BLaER1 treated with 17β-estradiol and CSF1 and Interleukin-3, amounts not matched to agents 10 nM and 100 nM (cell line): ENCODE results near the gene LMO1.

Source experiments
- H3K27ac ChIP-seq, 11 experiments: shearing (Covaris generic); formaldehyde crosslinking; 2 replicates each; pipeline ENCODE4 v1.8.1; 2022
- H3K27me3 ChIP-seq, 11 experiments: shearing (Covaris generic); formaldehyde crosslinking; 2 replicates each; pipeline ENCODE4 v1.8.1; 2022
- H3K36me3 ChIP-seq, 11 experiments: shearing (Covaris generic); formaldehyde crosslinking; 2 replicates each; pipeline ENCODE4 v1.8.1; 2022
- H3K4me1 ChIP-seq, 10 experiments: shearing (Covaris generic); formaldehyde crosslinking; 2 replicates each; pipeline ENCODE4 v1.8.1; 2022
- H3K4me2 ChIP-seq, 11 experiments: shearing (Covaris generic); formaldehyde crosslinking; 2 replicates each; pipeline ENCODE4 v1.8.1; 2022
- H3K4me3 ChIP-seq, 10 experiments: shearing (Covaris generic); formaldehyde crosslinking; 2 replicates each; pipeline ENCODE4 v1.8.1; 2022
- H3K9ac ChIP-seq, 11 experiments: shearing (Covaris generic); formaldehyde crosslinking; 2 replicates each; pipeline ENCODE4 v1.8.1; 2022
- H3K9me3 ChIP-seq, 11 experiments: shearing (Covaris generic); formaldehyde crosslinking; replicated peaks in 1 of 11; 2 replicates each; pipeline ENCODE4 v1.8.1; 2022
- H4K20me1 ChIP-seq, 11 experiments: shearing (Covaris generic); formaldehyde crosslinking; 2 replicates each; pipeline ENCODE4 v1.8.1; 2022
- Cebpa-rat ChIP-seq, 11 experiments: shearing (Covaris generic); IDR thresholded peaks; 2 replicates each; pipeline ENCODE4 v1.8.1; 2022

Gene LMO1

GRCh38 chr11:8263769-8264410, at the start of gene LMO1:
Gene LMO1, minus strand, starts transcription at chr11:8263878. Its CDS starts 516 bp downstream, at chr11:8263362.
- Histone ChIP-seq H3K9ac (peak within 1 kb of the TSS in 8 of 11 experiments; percentile 5 to 59 (median 46); a peak in 11 of 22 replicates), H3K9me3 (no peaks in the 10 kb centered on the region), H3K36me3 (no peaks in the 10 kb centered on the region), H4K20me1 (peaks cover 0 to 52% (median 11%) of the 10 kb centered on the region in 11 experiments; a peak in 13 of 22 replicates), H3K4me2 (peak within 1 kb of the TSS; percentile 75 to 98 (median 93)), H3K27me3 (peaks cover 90 to 100% (median 95%) of the 10 kb centered on the region in 11 experiments), H3K27ac (no peak within 1 kb of the TSS), H3K4me1 (peaks cover 24 to 43% (median 39%) of the 10 kb centered on the region in 10 experiments), H3K4me3 (peak within 1 kb of the TSS; percentile 48 to 69 (median 58))
- no peak for TF ChIP-seq Cebpa-rat (IDR thresholded peaks at IDR 0.05)

DNA sequence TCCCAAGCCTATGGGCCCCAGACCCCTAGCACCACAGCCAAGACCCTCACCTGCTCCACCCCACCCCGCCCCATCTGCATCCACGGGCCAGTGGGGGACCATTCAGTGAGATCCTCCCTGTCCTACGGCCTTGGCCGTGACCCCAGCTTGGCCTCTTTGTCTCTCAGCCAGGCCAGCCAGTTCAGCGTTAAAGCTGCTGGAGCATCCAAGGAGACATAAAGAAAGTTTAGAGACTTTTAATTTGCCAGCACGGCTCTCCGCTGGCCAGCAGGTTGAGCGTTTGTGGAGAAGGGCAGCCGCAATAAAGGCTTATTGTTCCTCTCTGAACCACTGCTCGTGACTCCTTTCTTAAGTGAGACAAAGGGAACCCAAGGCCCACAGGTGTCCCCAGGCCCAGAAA, 49.3 kb upstream of the LMO1 start:
- H3K4me2 ChIP-seq = no peak overlapping the region
- H3K9ac ChIP-seq = no peak overlapping the region
- H3K27ac ChIP-seq = no peak overlapping the region
- no peak overlapping the region for H3K4me3 ChIP-seq
- H4K20me1 ChIP-seq = no peaks in the 10 kb centered on the region; a peak in 1 of 22 replicates
- no peaks in the 10 kb centered on the region for H3K36me3 ChIP-seq
- no peaks in the 10 kb centered on the region for H3K27me3 ChIP-seq
- H3K4me1 ChIP-seq = no peaks in the 10 kb centered on the region
- H3K9me3 ChIP-seq = no peaks in the 10 kb centered on the region
- no peak for TF ChIP-seq Cebpa-rat (IDR thresholded peaks at IDR 0.05)

DNA sequence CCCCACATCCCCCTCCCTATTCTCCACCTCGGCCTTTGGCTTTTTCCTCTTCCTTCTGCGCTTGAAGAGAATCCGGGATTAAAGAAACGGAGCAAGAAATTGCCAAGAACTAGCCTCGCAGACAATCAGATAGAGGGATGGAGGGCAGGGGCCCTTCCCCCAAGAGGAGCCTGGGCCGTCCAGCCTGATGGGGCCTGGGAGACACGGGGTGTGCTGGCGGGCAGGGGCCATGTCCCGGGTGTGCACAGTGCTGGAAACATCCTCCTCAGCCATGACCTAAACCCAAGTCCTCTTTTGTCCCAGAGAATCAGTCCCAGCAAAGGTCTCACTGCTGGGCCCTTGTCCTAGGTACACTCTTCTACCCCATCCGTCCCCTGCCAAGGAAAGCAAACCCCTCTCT, 47.7 kb upstream of the LMO1 start:
- Histone ChIP-seq H3K4me3 (no peak overlapping the region), H3K36me3 (no peaks in the 10 kb centered on the region), H3K4me2 (no peak overlapping the region), H3K4me1 (no peaks in the 10 kb centered on the region), H3K9me3 (no peaks in the 10 kb centered on the region), H3K27ac (no peak overlapping the region), H3K9ac (no peak overlapping the region), H4K20me1 (no peaks in the 10 kb centered on the region; a peak in 1 of 22 replicates), H3K27me3 (no peaks in the 10 kb centered on the region)
- TF ChIP-seq Cebpa-rat (IDR thresholded peaks at IDR 0.05) = no peak

DNA sequence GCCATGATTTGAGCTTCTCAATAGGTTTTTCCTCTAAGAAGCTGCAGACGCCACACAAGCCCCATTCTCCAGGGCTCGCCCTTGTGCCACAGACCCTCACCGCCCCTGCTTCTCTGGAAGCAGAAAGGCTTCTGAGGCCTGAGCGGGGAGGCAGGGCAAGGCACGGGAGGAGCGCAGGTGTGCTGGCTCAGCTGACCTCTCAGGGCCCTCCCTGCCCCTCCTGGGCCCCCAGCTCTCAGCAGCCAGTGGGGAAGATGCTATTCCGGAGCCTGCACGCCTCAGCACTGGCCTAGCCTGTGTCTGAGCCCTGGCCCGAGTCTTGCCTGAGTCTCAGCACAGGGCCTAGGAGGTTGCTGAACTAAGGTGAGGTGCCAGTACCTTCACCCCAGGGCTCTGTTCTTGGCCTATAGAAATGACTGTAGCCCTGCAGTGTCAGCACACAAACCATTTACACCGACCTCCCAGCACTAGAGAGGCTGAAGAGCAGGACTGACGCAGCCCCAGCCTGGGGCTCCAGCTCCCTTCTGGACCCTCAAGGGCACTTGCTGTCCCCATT, 47.1 kb upstream of the LMO1 start:
- no peaks in the 10 kb centered on the region for H3K36me3 ChIP-seq
- no peak overlapping the region for H3K4me3 ChIP-seq
- H3K27ac ChIP-seq = no peak overlapping the region
- no peaks in the 10 kb centered on the region; a peak in 1 of 22 replicates for H4K20me1 ChIP-seq
- H3K4me2 ChIP-seq = no peak overlapping the region
- no peaks in the 10 kb centered on the region for H3K27me3 ChIP-seq
- H3K4me1 ChIP-seq = no peaks in the 10 kb centered on the region
- no peak overlapping the region for H3K9ac ChIP-seq
- no peak for TF ChIP-seq Cebpa-rat (IDR thresholded peaks at IDR 0.05)
- no peaks in the 10 kb centered on the region for H3K9me3 ChIP-seq

- no peak overlapping the region for H3K27ac ChIP-seq
- H3K9me3 ChIP-seq = peaks cover 1 to 4% (median 2%) of the 10 kb centered on the region in 11 experiments; a peak in 13 of 22 replicates
- no peaks in the 10 kb centered on the region for H3K4me1 ChIP-seq
- H4K20me1 ChIP-seq = no peaks in the 10 kb centered on the region; a peak in 1 of 22 replicates
- H3K4me3 ChIP-seq = no peak overlapping the region
- no peak overlapping the region for H3K4me2 ChIP-seq
- H3K36me3 ChIP-seq = no peaks in the 10 kb centered on the region
- H3K27me3 ChIP-seq = no peaks in the 10 kb centered on the region
- TF ChIP-seq Cebpa-rat (IDR thresholded peaks at IDR 0.05) = no peak
- H3K9ac ChIP-seq = no peak overlapping the region
Measured at GRCh38 chr11:8309862-8310261, 46.2 kb upstream of the LMO1 start.

DNA sequence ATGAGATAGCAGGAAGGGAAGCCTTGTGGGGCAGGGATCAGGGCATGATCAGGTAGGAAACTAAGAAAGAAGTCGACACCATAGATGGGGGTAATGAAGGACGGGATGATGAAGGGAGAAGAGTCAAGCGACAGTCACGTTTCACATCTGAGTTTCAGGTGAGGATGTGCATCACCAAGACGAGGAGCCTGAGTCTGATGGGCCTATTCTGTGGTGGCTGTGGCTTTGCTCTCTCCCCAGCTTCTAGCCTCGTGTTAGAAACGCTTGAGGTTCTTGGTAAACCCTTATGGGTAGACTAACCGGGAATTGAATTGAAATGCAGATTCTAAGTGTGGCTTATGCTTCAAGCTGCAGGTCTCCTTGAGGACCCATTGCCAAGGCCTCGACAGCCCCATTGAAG, 45.6 kb upstream of the LMO1 start:
- Histone ChIP-seq H3K27ac (no peak overlapping the region), H3K4me3 (no peak overlapping the region), H4K20me1 (no peaks in the 10 kb centered on the region; a peak in 1 of 22 replicates), H3K4me2 (no peak overlapping the region), H3K27me3 (no peaks in the 10 kb centered on the region), H3K9ac (no peak overlapping the region), H3K9me3 (peaks cover 5 to 9% (median 6%) of the 10 kb centered on the region in 11 experiments; a peak in 14 of 22 replicates), H3K36me3 (no peaks in the 10 kb centered on the region), H3K4me1 (no peaks in the 10 kb centered on the region)
- TF ChIP-seq Cebpa-rat (IDR thresholded peaks at IDR 0.05) = no peak

GRCh38 chr11:8307601-8308000, 43.9 kb upstream of the LMO1 start:
- Histone ChIP-seq H3K4me2 (no peak overlapping the region), H3K27ac (no peak overlapping the region), H3K9ac (no peak overlapping the region), H4K20me1 (no peaks in the 10 kb centered on the region), H3K4me3 (no peak overlapping the region), H3K4me1 (no peaks in the 10 kb centered on the region), H3K27me3 (no peaks in the 10 kb centered on the region), H3K9me3 (peaks cover 12 to 26% (median 22%) of the 10 kb centered on the region in 11 experiments; a peak in 20 of 22 replicates), H3K36me3 (no peaks in the 10 kb centered on the region)
- no peak for TF ChIP-seq Cebpa-rat (IDR thresholded peaks at IDR 0.05)

DNA sequence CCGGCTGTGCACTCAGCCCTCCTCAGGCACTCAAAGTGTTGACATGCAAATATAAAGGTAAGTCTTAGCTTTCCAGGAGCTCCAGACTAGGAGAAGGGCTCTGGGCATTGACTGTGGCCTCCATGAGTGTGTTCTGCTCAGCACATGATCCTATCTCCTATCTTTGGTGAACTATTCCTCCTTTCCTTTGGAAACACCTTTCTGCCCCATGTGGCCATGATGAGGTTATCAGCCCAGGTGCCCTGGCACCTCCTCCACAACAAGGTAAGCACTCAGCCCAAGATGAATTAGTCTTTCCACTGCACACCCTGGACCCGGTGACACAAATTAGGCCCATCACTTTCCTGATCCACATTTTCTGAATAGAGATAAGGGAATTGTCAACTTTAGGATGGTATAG, 37.9 kb upstream of the LMO1 start:
- Histone ChIP-seq H3K36me3 (no peaks in the 10 kb centered on the region), H3K9me3 (peaks cover 16 to 34% (median 28%) of the 10 kb centered on the region in 11 experiments; a peak in 20 of 22 replicates), H3K27me3 (no peaks in the 10 kb centered on the region), H3K4me2 (no peak overlapping the region), H3K4me1 (peaks cover 0 to 11% (median 0%) of the 10 kb centered on the region in 10 experiments; a peak in 7 of 20 replicates), H4K20me1 (no peaks in the 10 kb centered on the region), H3K4me3 (no peak overlapping the region), H3K27ac (no peak overlapping the region), H3K9ac (no peak overlapping the region)
- no peak for TF ChIP-seq Cebpa-rat (IDR thresholded peaks at IDR 0.05)

DNA sequence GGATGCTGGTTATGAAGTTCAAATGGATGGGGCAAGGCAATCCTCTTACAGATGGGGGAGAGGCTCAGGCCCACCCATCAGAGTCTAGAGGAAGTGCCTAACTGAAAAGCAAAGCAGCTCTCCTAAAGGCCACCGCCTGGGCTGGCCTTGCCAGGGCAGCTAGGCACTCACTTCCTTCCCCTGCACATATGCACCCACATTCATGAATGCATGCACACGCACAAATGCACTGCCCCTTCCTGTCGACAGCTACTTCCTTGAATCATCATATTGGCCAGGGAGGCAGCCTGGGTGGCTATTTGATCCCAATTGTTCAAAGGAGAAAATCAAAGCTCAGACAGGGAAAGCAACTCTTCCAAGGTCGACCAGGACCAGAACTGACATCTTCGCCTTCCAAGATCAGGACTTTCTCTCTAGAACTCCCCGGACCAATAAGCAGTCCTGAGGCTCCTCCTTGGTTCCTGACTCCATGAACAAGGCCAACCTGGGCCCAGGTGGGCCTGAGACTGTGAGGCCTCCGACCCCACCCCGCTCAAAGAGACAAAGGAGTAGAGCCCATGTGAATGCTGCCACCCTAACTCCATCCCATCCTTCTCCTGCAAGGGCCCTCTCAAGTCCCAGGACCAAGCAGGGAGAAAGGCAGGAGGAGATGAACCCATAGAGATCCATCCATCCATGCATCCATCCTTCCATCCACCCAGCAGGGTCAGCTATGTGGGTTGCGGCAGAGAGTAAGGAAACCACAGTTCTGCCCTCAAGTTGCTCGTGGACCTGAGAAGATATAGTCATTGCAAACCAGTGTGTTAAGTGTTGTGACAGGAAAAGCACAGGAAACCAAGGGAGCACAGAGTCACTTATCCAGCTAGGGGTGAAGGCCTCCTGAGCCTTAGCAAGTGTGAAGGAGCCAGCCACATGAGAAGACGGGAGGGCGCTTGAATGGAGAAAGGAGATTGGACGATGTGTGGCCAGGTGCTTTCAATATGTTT, 35.4 kb upstream of the LMO1 start:
- Histone ChIP-seq H3K9ac (no peak overlapping the region), H3K4me1 (peaks cover 0 to 11% (median 0%) of the 10 kb centered on the region in 10 experiments; a peak in 7 of 20 replicates), H3K9me3 (peaks cover 10 to 27% (median 21%) of the 10 kb centered on the region in 11 experiments; a peak in 20 of 22 replicates), H4K20me1 (no peaks in the 10 kb centered on the region), H3K36me3 (no peaks in the 10 kb centered on the region), H3K27ac (no peak overlapping the region), H3K4me2 (peak overlapping the region in 5 of 11 experiments; percentile 4 to 46 (median 12); a peak in 5 of 22 replicates), H3K4me3 (no peak overlapping the region), H3K27me3 (no peaks in the 10 kb centered on the region)
- TF ChIP-seq Cebpa-rat (IDR thresholded peaks at IDR 0.05) = no peak
